Stimulated activated naive CD8-positive, alpha-beta T cell treated with anti-CD3 and anti-CD28 coated beads, Interleukin-15, Interleukin-2, amounts not matched to agents 100 ng/mL and 50 ng/mL, for 24 hours (primary cell): ENCODE results near the gene CMTM4.
A peak's percentile ranks its signal among the peaks of the same experiment; 100 is the strongest.
"Not testable (repeated sequence)": the region's sequence is repeated elsewhere in the genome, so short reads cannot be mapped to it uniquely, and the experiment has no call there.

Experiments used
- H3K27ac Mint-ChIP-seq: one replicate; pipeline ENCODE4 v1.8.0; 2021; ENCODE audit warnings: mild to moderate bottlenecking, mixed read lengths
- H3K27me3 Mint-ChIP-seq: one replicate; pipeline ENCODE4 v1.8.0; 2021; ENCODE audit warnings: mixed read lengths
- H3K36me3 Mint-ChIP-seq: one replicate; pipeline ENCODE4 v1.8.0; 2021; ENCODE audit warnings: low read depth, mixed read lengths
- H3K4me1 Mint-ChIP-seq: one replicate; pipeline ENCODE4 v1.8.0; 2021; ENCODE audit warnings: low read depth, mixed read lengths
- H3K4me3 Mint-ChIP-seq: one replicate; pipeline ENCODE4 v1.8.0; 2021; ENCODE audit warnings: mild to moderate bottlenecking, mixed read lengths
- H3K9me3 Mint-ChIP-seq: one replicate; pipeline ENCODE4 v1.8.0; 2021; ENCODE audit warnings: mixed read lengths

Gene CMTM4

GRCh38 chr16:66596559-66596958 lies 100.0 kb downstream of the CMTM4 start:
- H3K4me3 Mint-ChIP-seq, H3K36me3 Mint-ChIP-seq, H3K27me3 Mint-ChIP-seq, H3K9me3 Mint-ChIP-seq: not testable (repeated sequence)
- H3K4me1 Mint-ChIP-seq, result peaks cover 24% of the 10 kb centered on the region
- peak overlapping the region; percentile 49 for H3K27ac Mint-ChIP-seq

DNA sequence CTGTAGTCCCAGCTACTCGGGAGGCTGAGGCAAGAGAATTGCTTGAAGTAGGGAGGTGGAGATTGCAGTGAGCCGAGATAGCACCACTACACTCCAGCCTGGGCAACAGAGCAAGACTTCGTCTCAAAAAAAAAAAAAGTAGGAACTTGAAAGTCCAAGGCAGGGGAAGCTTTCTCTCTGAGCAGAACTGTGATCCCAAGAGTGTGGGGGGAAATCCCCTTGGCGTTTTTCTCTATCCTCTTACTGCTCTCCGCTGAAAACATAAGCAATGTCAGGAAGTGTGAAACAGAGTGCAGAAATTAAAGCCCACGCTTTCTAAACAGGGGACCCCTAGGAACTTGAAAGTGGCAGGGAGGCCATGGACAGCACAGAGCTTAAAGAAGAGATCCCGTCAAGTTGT lies 101.8 kb downstream of the CMTM4 start:
- H3K27me3 Mint-ChIP-seq, result peaks cover 3% of the 10 kb centered on the region
- H3K9me3 Mint-ChIP-seq, result no peaks in the 10 kb centered on the region
- no peak overlapping the region for H3K27ac Mint-ChIP-seq
- H3K4me3 Mint-ChIP-seq, result no peak overlapping the region
- H3K36me3 Mint-ChIP-seq, result no peaks in the 10 kb centered on the region
- peaks cover 34% of the 10 kb centered on the region for H3K4me1 Mint-ChIP-seq

DNA sequence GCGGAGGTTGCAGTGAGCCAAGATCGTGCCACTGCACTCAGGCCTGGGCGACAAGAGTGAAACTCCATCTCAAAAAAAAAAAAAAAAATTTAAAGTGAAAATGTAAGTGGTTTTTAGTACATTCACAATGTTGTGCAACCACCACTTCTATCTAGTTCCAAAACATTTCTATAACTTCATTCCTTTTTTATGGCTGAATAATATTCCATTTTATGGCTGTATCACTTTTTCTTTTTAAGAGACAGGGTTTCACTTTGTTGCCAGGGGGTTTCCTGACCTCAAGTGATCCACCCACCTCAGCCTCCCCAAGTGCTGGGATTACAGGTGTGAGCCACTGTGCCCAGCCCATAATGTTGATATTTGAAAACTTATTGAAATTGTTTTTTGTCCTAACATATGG lies 103.7 kb downstream of the CMTM4 start:
- Mint-ChIP-seq H3K36me3 (no peaks in the 10 kb centered on the region), H3K9me3 (no peaks in the 10 kb centered on the region), H3K4me1 (peaks cover 40% of the 10 kb centered on the region), H3K4me3 (no peak overlapping the region), H3K27me3 (peaks cover 3% of the 10 kb centered on the region), H3K27ac (no peak overlapping the region)

- Mint-ChIP-seq H3K27me3 (peaks cover 3% of the 10 kb centered on the region), H3K9me3 (no peaks in the 10 kb centered on the region), H3K4me1 (peaks cover 41% of the 10 kb centered on the region), H3K27ac (no peak overlapping the region), H3K36me3 (no peaks in the 10 kb centered on the region), H3K4me3 (no peak overlapping the region)
Measured at GRCh38 chr16:66592241-66592640, 104.3 kb downstream of the CMTM4 start.

DNA sequence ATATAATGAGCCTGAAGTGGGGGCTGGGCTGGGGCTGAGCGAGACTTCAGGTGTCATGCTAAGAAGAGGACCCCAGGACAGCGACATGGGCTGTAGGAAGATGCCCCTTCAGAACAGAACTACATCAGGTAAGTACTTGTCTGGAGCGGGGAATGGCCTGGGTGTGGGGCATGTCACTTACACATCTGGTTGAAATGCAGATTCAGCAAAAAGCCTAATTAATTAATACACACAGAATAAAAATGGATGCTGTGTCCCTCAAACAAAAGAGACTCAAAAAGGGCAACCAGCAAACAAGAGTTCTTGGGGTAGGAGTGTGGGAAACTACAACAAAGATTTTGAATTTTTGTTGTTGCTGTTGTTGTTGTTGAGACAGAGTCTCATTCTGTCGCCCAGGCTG lies 105.5 kb downstream of the CMTM4 start:
- H3K9me3 Mint-ChIP-seq, result no peaks in the 10 kb centered on the region
- H3K36me3 Mint-ChIP-seq, result no peaks in the 10 kb centered on the region
- no peak overlapping the region for H3K27ac Mint-ChIP-seq
- H3K27me3 Mint-ChIP-seq, result peaks cover 3% of the 10 kb centered on the region
- H3K4me3 Mint-ChIP-seq, result peak overlapping the region; percentile 70
- peaks cover 36% of the 10 kb centered on the region for H3K4me1 Mint-ChIP-seq

DNA sequence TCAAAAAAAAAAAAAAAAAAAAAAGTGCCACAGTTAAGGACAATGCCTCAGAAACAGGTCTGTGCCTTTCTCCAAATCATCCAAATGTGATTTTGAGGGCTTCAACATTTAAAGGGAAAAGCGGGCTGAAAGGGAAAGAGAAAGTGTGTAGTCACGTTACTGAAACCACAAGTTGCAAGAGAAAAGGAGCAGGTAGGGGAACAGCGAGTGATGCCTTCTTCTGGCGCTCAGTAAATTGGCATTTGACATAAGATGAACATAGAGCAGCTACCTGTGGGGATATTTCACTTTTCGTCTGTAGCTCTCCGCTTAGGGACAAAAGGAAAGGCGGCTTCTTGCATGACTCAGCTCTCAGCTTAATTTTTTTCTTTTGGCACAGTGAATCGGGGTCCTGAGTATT lies 106.2 kb downstream of the CMTM4 start:
- H3K4me1 Mint-ChIP-seq, result peaks cover 40% of the 10 kb centered on the region

GRCh38 chr16:66588981-66589713 lies 107.4 kb downstream of the CMTM4 start:
- H3K4me1 Mint-ChIP-seq, result peaks cover 40% of the 10 kb centered on the region
- H3K4me3 Mint-ChIP-seq, result peak overlapping the region; percentile 70
- H3K27ac Mint-ChIP-seq, result peak overlapping the region; percentile 4
- H3K36me3 Mint-ChIP-seq, result no peaks in the 10 kb centered on the region
- H3K9me3 Mint-ChIP-seq, result no peaks in the 10 kb centered on the region
- H3K27me3 Mint-ChIP-seq, result peaks cover 3% of the 10 kb centered on the region

More for the DNA sequence above, 106.2 kb downstream of the CMTM4 start:
- Mint-ChIP-seq H3K36me3 (no peaks in the 10 kb centered on the region), H3K4me3 (peak overlapping the region; percentile 70), H3K27me3 (peaks cover 3% of the 10 kb centered on the region), H3K9me3 (no peaks in the 10 kb centered on the region), H3K27ac (peak overlapping the region; percentile 46)

- Mint-ChIP-seq H3K4me1 (peaks cover 40% of the 10 kb centered on the region), H3K27me3 (peaks cover 3% of the 10 kb centered on the region), H3K9me3 (no peaks in the 10 kb centered on the region), H3K36me3 (no peaks in the 10 kb centered on the region), H3K4me3 (no peak overlapping the region), H3K27ac (peak overlapping the region; percentile 13)
Measured at GRCh38 chr16:66587881-66588600, 108.5 kb downstream of the CMTM4 start.

- Mint-ChIP-seq H3K36me3 (no peaks in the 10 kb centered on the region), H3K27ac (no peak overlapping the region), H3K4me1 (peaks cover 36% of the 10 kb centered on the region), H3K4me3 (no peak overlapping the region), H3K9me3 (no peaks in the 10 kb centered on the region), H3K27me3 (peaks cover 4% of the 10 kb centered on the region)
Measured at GRCh38 chr16:66585481-66586239, 110.9 kb downstream of the CMTM4 start.

DNA sequence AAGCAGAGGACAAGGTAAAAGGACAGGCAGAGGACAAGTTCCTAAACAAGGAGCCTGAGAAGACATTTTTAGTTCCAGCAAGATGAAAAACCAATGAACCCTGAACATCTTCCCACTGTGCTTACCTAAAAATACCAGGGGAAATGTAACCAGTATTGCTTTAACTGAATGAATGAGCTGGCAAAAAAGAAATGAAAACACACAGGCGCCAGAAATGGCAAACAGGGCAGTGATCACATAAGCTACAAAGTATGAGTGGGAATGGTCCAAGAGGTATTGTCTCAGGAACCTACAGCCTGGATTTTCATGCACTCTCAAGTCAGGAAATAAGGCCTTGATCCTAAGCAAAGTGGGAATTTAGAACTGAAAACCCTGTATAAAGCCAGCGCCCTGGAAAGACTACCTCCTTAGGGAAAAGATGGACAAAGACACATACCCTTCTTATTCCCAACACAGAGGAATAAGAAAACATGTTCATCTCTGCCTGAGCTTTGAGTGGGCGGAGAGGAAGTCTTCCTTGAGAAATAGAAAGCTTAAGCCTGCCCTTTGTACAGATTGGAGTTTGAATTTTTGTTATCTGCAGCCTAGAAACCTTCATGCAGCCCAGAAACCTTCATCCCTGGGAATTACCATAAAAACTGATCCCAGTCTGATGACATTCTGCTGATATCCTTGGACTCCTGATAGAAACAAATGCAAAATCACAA lies 115.1 kb downstream of the CMTM4 start:
- no peaks in the 10 kb centered on the region for H3K9me3 Mint-ChIP-seq
- H3K36me3 Mint-ChIP-seq, result no peaks in the 10 kb centered on the region
- H3K4me1 Mint-ChIP-seq, result peaks cover 9% of the 10 kb centered on the region
- H3K27ac Mint-ChIP-seq, result no peak overlapping the region
- peaks cover 37% of the 10 kb centered on the region for H3K27me3 Mint-ChIP-seq
- H3K4me3 Mint-ChIP-seq, result no peak overlapping the region

- Mint-ChIP-seq H3K9me3 (no peaks in the 10 kb centered on the region), H3K4me1 (peaks cover 7% of the 10 kb centered on the region), H3K27me3 (peaks cover 37% of the 10 kb centered on the region), H3K27ac (no peak overlapping the region), H3K4me3 (no peak overlapping the region), H3K36me3 (no peaks in the 10 kb centered on the region)
Measured at GRCh38 chr16:66580605-66581209, 115.8 kb downstream of the CMTM4 start.

GRCh38 chr16:66578651-66579531 lies 117.7 kb downstream of the CMTM4 start, which contains the start of gene CMTM2:
CMTM2 (plus strand) TSS chr16:66579463; CDS start chr16:66579608, 145 bp downstream.
- H3K9me3 Mint-ChIP-seq, result no peaks in the 10 kb centered on the region
- H3K27ac Mint-ChIP-seq, result no peak within 1 kb of the TSS
- H3K27me3 Mint-ChIP-seq, result peaks cover 37% of the 10 kb centered on the region
- H3K36me3 Mint-ChIP-seq, result no peaks in the 10 kb centered on the region
- H3K4me1 Mint-ChIP-seq, result peaks cover 6% of the 10 kb centered on the region
- H3K4me3 Mint-ChIP-seq, result peak within 1 kb of the TSS; percentile 48

DNA sequence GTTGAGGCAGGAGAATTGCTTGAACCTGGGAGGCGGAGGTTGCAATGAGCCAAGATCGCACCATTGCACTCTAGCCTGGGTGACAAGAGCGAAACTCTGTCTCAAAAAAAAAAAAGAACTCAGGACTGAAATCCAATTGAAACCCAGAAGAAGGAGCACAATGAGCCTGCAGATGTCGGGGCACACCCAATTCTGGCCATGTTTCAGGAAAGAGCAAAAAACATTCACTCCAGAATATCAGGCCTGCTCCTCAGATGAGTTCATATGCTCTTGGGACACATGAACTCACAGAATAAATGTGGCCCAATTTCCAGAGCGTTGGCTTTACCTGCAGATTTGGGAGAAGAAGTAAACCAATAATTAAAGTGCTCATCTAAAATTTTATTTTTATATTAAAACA lies 120.2 kb downstream of the CMTM4 start:
- no peaks in the 10 kb centered on the region for H3K36me3 Mint-ChIP-seq
- no peaks in the 10 kb centered on the region for H3K9me3 Mint-ChIP-seq
- peaks cover 6% of the 10 kb centered on the region for H3K4me1 Mint-ChIP-seq
- no peak overlapping the region for H3K27ac Mint-ChIP-seq
- no peak overlapping the region for H3K4me3 Mint-ChIP-seq
- peaks cover 37% of the 10 kb centered on the region for H3K27me3 Mint-ChIP-seq
